Esophagus muscularis mucosa (tissue), 3 donors: ENCODE data around the gene CHMP2B.
"Not testable (repeated sequence)": the region's sequence is repeated elsewhere in the genome, so short reads cannot be mapped to it uniquely, and the experiment has no call there.

Source experiments
- EP300 ChIP-seq: sonication (generic); formaldehyde crosslinking; IDR thresholded peaks from one replicate; pipeline ENCODE4 v1.6.1; 2017; ENCODE audit warnings: antibody characterized with exemption
- TF ChIP-seq, protein P1 (sequence below), 3 experiments: fragments of 200-600 bp in 2 of 3; fragments of 450-650 bp in 1 of 3; sonication (generic) in 2 of 3; IDR thresholded peaks; one replicate each; pipeline ENCODE4 v1.5.1; 2017 to 2019; ENCODE audit warnings: antibody characterized with exemption in 3 of 3, mild to moderate bottlenecking in 2 of 3, moderate library complexity in 1 of 3

DNA sequence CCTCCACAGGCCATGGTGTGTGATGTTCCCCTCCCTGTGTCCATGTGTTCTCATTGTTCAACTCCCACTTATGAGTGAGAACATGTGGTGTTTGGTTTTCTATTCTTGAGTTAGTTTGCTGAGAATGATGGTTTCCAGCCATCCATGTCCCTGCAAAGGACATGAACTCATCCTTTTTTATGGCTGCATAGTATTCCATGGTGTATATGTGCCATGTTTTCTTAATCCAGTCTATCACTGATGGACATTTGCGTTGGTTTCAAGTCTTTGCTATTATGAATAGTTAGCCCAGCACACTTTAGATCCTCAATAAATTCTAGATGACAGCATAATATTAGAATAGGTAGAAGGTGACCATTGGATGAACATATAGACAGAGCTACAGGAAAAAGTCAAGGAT is 77.9 kb downstream of the CHMP2B start:
- TF ChIP-seq, protein P1, sequence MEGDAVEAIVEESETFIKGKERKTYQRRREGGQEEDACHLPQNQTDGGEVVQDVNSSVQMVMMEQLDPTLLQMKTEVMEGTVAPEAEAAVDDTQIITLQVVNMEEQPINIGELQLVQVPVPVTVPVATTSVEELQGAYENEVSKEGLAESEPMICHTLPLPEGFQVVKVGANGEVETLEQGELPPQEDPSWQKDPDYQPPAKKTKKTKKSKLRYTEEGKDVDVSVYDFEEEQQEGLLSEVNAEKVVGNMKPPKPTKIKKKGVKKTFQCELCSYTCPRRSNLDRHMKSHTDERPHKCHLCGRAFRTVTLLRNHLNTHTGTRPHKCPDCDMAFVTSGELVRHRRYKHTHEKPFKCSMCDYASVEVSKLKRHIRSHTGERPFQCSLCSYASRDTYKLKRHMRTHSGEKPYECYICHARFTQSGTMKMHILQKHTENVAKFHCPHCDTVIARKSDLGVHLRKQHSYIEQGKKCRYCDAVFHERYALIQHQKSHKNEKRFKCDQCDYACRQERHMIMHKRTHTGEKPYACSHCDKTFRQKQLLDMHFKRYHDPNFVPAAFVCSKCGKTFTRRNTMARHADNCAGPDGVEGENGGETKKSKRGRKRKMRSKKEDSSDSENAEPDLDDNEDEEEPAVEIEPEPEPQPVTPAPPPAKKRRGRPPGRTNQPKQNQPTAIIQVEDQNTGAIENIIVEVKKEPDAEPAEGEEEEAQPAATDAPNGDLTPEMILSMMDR (IDR thresholded peaks at IDR 0.05): not testable (repeated sequence)
- TF ChIP-seq EP300: not testable (repeated sequence)
